Heart left ventricle (tissue), 16 donors: ENCODE measurements around the gene GADD45GIP1. TPM values are rescaled to one million over a fixed set of nuclear protein-coding genes. Genes with fewer than 3 reads are reported as not detected.

Source experiments
- ATAC-seq, 4 donors: fragments of 200-7000 bp; cut with Tn5 transposase; one replicate each; pipeline ENCODE4 v1.9.1; 2020 to 2022; ENCODE audit warnings: moderate library complexity in 4 of 4, mild to moderate bottlenecking in 3 of 4, moderate number of reproducible peaks in 1 of 4
- DNase-seq, 5 donors: peaks; one replicate each; pipeline ENCODE4 v3.0.0-alpha.2; 2020
- H3K27ac ChIP-seq, 12 donors: fragments of 200-600 bp; sonication (generic) in 4 of 12; one replicate each; pipeline versions ENCODE4 v1.5.0 to v1.8.0; 2016 to 2022; ENCODE audit warnings: mild to moderate bottlenecking in 2 of 12
- H3K27me3 ChIP-seq, 9 donors: fragments of 200-600 bp; sonication (generic) in 2 of 9; one replicate each; pipeline versions ENCODE4 v1.5.1 to v1.8.0; 2016 to 2022; ENCODE audit warnings: mild to moderate bottlenecking in 3 of 9
- H3K36me3 ChIP-seq, 9 donors: fragments of 200-600 bp; sonication (generic) in 2 of 9; one replicate each; pipeline versions ENCODE4 v1.5.0 to v1.8.0; 2018 to 2022; ENCODE audit warnings: mild to moderate bottlenecking in 2 of 9
- H3K4me1 ChIP-seq, 12 donors: fragments of 200-600 bp; sonication (generic) in 4 of 12; one replicate each; pipeline versions ENCODE4 v1.5.0 to v1.8.0; 2016 to 2022; ENCODE audit warnings: mild to moderate bottlenecking in 3 of 12
- H3K4me3 ChIP-seq, 12 donors: fragments of 200-600 bp; sonication (generic) in 4 of 12; one replicate each; pipeline versions ENCODE4 v1.5.0 to v1.8.0; 2017 to 2022; ENCODE audit warnings: mild to moderate bottlenecking in 9 of 12, moderate library complexity in 4 of 12
- H3K9me3 ChIP-seq, 12 donors: fragments of 200-600 bp; sonication (generic) in 4 of 12; one replicate each; pipeline versions ENCODE4 v1.5.0 to v1.8.0; 2016 to 2022; ENCODE audit warnings: mild to moderate bottlenecking in 1 of 12
- CTCF ChIP-seq, 12 donors: fragments of 200-600 bp; sonication (generic) in 4 of 12; IDR thresholded peaks; one replicate each; pipeline versions ENCODE4 v1.5.0 to v1.8.0; 2018 to 2022; ENCODE audit warnings: antibody characterized with exemption in 12 of 12, mild to moderate bottlenecking in 5 of 12
- POLR2A ChIP-seq, 2 donors: fragments of 450-650 bp; IDR thresholded peaks; one replicate each; pipeline ENCODE4 v1.6.1; 2017; ENCODE audit warnings: antibody characterized with exemption in 2 of 2, mild to moderate bottlenecking in 2 of 2, moderate library complexity in 2 of 2
- WGBS, 4 donors: extraction: QIAGEN DNeasy Blood & Tissue Kit in 2 of 4; methylation state at CpG; one replicate each; pipeline versions ENCODE4 v1.1.5 to v1.1.7; 2013 to 2018; 5-methylcytosine and 5-hydroxymethylcytosine counted together
- intact Hi-C, 10 donors: fragments of 100-400 bp; cut with DNase I; formaldehyde crosslinking; loops; one replicate each; pipeline versions ENCODE4 v1.11.1 to v1.14.2; 2022
- polyA plus RNA-seq, 2 donors: library from polyadenylated mRNA; stranded (reverse); fragments of 200-250 nt; gene quantifications; one replicate each; pipeline ENCODE4 v1.2.3, GENCODE V29; 2013
- total RNA-seq, 9 donors: library from RNA; depleted of rRNA in 2 of 9; stranded (reverse); fragments of >200 nt in 2 of 9; fragmentation: NEBNext Ultra II Directional in 3 of 9; extraction: Animal tissue kit (Norgen Biotek cat#: 25700) in 3 of 9; gene quantifications; one replicate each; pipeline versions ENCODE4 v1.1.0 to v1.2.4, GENCODE V29; 2016 to 2023
- donor health status: ischemic (EF 13 %, LVEDD 7.1; RV severe dilation, severe dysfunction).
- donor health status: healthy with polysubstance abuse.
- donor health status: DM: no; HTN: yes; CAD: no.
- donor health status: DM: no; HTN: no; CAD: no.
- donor health status: ischemic (EF 25% LVEDD 6.9; RV normal size, moderate dysfunction).
- donor health status: ischemic (EF 25% LVEDD 5.7; RV mildly dilated, moderate dysfunction).
- donor health status: healthy.
- donor health status: DM: yes; HTN: yes; CAD: no.
- donor health status: ischemic (EF 35%, LVEDD 5.7; RV mildly dilated, moderate dysfunction).
- donor health status: nonischemic (EF 11% LVEDD 7.7; RV severe dilation, severe dysfunction).
- donor health status: DM: yes; HTN: yes; CAD: no.
- donor health status: PGD.
- donor health status: ischemic (EF 29% LVEDD 5.4; RV normal size, mild dysfunction).
- donor health status: nonischemic (EF 23%, LVEDD 6.1; RV moderate dilation, normal function).

The GADD45GIP1 gene
- total and polyA plus RNA-seq, 11 donors: 17.2 to 119 (median 30.4) TPM

- DNase-seq (no peak), ATAC-seq (no peak)
- no peak for TF ChIP-seq POLR2A (IDR thresholded peaks at IDR 0.05)
- TF ChIP-seq CTCF (IDR thresholded peaks at IDR 0.05): no peak
- intact Hi-C loops: loop anchor here in 1 of 10 donors (10.0 kb wide), 1 partner anchor 48 kb away; the partner anchor contains the start of genes DNASE2 and KLF1
- 31 to 35% (median 33%) methylated on average over 16 of the region's 16 CpGs for WGBS, 4 donors
- H3K9me3 ChIP-seq: no peaks in the 10 kb centered on the region
- no peaks in the 10 kb centered on the region for H3K27me3 ChIP-seq
- peak overlapping the region in 11 of 12 donors; percentile 71 to 92 (median 86) for H3K27ac ChIP-seq
- H3K36me3 ChIP-seq: peaks cover 0 to 40% (median 32%) of the 10 kb centered on the region in 9 donors
- H3K4me1 ChIP-seq: peaks cover 6 to 32% (median 16%) of the 10 kb centered on the region in 12 donors
- peak overlapping the region; percentile 72 to 100 (median 88) for H3K4me3 ChIP-seq
Measured at GRCh38 chr19:12932392-12933286, 24.4 kb downstream of the GADD45GIP1 start.

- H3K9me3 ChIP-seq: no peaks in the 10 kb centered on the region
- H3K4me3 ChIP-seq: no peak overlapping the region
- no peak overlapping the region for H3K27ac ChIP-seq
- H3K27me3 ChIP-seq: no peaks in the 10 kb centered on the region
- no peak for TF ChIP-seq POLR2A (IDR thresholded peaks at IDR 0.05)
- TF ChIP-seq CTCF (IDR thresholded peaks at IDR 0.05): no peak
- ATAC-seq (no peak), DNase-seq (no peak)
- WGBS, 4 donors: 91 to 93% (median 93%) methylated on average over 19 of the region's 19 CpGs
- H3K4me1 ChIP-seq: peaks cover 4 to 20% (median 13%) of the 10 kb centered on the region in 12 donors
- H3K36me3 ChIP-seq: peaks cover 0 to 65% (median 57%) of the 10 kb centered on the region in 9 donors
- intact Hi-C loops: loop anchor here in 1 of 10 donors (10.0 kb wide), 1 partner anchor 45 kb away; the partner anchor contains the start of genes DNASE2 and KLF1
Measured at GRCh38 chr19:12930002-12930645, 26.9 kb downstream of the GADD45GIP1 start.

- 94 to 97% (median 96%) methylated on average over 28 to 29 of the region's 29 CpGs for WGBS, 4 donors
- H3K4me3 ChIP-seq: no peak overlapping the region
Measured at GRCh38 chr19:12924621-12925310, 32.3 kb downstream of the GADD45GIP1 start.

More at GRCh38 chr19:12924621-12925310, 32.3 kb downstream of the GADD45GIP1 start:
- ATAC-seq (peak in 1 of 4 donors; percentile 12), DNase-seq (no peak)
- no peaks in the 10 kb centered on the region for H3K9me3 ChIP-seq
- no peaks in the 10 kb centered on the region for H3K4me1 ChIP-seq
- H3K27ac ChIP-seq: no peak overlapping the region
- peaks cover 4 to 78% (median 77%) of the 10 kb centered on the region in 9 donors for H3K36me3 ChIP-seq
- no peaks in the 10 kb centered on the region for H3K27me3 ChIP-seq
- TF ChIP-seq CTCF (IDR thresholded peaks at IDR 0.05): no peak
- TF ChIP-seq POLR2A (IDR thresholded peaks at IDR 0.05): no peak
- intact Hi-C loops: no loop called here
